ENCODE measurements around the gene SGK2.

SGK2 gene

DNA sequence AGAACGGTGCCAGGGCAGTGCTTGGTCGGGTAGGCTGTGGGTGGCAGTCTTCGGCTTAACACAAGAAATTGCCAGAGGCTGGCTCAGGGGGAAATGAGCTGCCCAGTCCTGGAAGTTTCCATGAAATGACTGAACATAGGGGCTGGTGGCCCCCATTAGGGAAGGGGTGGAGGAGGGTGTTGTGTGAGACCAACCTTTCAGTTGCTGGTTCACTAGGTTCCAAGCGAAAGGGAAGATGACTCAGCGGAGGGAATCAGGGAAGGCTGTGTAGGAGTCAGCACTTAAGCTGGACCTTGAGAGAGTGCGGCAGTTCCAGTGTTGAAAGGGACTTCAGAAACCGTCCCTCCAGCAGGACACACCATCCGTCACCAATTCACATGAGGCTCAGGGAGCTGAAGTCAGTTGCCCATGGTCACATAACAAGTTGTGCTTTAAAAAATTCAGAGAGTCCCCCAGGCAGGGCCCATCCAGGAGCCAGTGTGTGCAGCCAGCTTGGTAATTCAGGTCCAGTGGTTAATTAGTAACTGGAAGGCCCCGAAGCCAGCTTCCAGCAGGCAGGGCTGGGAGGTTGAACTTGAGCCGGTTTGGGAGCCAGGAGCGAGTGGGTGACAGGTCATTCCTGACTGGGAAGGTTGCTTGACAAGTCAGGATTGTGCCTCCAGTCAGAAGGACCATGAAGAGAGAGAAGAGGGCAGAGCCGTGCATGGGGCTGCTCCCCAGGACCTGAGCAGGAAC, at the start of gene SGK2:
Gene SGK2, plus strand, starts transcription at position 616 of the 735 bp plus-strand sequence. CDS start 7,469 bp downstream, outside the sequence.
- DNase-seq (ENCODE audit: low read depth): no peak

DNA sequence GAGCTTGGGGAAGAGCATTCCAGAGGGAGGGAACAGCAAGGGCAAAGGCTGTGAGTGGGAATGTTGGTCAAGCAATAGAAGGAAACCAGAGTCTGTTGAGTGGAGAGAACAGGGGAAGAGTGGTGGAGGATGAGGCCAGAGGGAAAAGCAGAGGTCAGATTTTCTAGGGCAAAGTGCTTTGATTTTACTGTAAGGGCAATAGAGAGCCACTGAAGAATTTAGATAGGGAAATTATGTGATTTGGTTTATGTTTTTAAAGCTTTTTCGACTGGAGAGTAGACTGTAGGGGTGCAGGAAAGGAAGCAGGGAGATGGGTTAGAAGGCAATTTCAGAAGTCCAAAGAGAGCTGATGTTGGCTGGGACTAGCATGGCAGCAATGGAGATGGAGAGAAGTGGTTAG, 46.9 kb upstream of the SGK2 start:
- DNase-seq (ENCODE audit: low read depth): no peak

DNA sequence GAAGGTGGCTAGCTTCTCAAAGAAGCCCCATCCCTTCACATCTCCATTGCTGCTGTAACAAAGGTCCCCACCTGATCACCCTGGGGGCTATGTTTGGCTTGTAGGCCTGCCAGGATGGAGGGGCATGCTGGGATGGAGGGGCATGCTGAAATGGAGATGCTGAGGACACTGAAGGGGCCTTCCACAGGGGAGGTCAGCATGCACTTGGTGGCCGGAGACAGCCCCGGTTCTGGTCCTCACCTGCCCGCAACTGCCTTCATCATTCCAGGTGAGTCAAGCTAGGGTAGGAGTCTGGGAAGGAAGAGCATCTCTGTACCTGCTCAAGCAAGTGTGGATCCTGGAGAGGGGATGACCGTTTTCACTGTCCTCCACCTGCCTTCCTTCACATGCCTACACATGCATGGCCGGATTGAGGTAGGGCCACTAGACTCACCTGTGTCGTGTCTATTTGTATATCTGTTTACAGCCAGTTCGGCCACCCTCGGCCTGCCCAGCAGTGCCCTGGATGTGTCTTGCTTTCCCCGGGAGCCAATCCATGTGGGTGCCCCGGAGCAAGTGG, 45.4 kb upstream of the SGK2 start:
- no peak for DNase-seq (ENCODE audit: low read depth)

DNA sequence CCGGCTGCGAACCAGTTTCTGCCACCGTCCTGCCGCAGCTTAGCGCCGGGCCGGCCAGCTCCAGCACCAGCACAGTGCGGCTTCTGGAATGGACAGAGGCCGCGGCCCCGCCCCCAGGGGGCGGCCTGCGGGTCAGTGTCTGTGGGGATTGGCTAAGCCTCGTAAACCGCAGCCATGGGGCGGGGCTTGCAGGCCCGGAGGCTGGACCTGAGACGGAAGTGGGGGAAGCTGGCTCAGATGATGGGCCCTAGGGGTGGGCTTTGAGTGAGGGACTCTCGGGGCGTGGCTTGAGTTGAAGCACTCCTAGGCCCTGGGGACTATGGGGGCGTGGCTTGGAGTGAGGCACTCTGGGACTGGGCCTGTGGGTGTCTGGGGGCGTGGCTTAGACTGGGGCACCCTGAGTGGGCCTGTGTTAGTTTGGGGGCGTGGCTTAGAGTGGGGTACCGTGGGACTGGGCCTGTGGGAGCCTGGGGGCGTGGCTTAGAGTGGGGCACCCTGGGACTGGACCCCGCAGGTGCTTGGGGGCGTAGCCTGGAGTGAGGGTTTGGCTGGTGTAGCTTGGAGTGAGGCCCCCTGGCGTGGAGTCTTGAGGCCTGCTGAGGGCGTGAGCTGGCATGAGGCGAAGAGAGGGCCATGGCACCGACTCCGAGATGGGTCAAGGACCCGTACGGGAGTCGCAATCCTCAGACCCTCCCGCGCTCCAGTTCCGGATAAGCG, 44.7 kb upstream of the SGK2 start:
- peak; percentile 76 for DNase-seq (ENCODE audit: low read depth)

DNA sequence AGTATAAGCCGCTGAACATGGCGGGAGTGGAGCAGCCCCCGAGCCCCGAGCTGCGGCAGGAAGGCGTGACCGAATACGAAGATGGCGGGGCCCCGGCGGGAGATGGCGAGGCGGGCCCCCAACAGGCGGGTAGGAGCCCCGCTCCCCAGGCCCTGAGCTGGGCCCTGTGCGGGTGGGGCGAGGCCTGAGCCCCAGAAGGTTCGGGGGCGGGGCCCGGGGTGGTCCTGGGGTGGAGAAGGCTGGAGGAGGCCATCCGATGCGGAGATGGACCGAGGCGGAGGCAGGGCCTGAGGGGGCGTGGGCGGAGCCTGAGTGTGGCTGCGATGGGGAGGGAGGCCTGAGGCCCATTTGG, 44.2 kb upstream of the SGK2 start:
- no peak for DNase-seq (ENCODE audit: low read depth)

DNA sequence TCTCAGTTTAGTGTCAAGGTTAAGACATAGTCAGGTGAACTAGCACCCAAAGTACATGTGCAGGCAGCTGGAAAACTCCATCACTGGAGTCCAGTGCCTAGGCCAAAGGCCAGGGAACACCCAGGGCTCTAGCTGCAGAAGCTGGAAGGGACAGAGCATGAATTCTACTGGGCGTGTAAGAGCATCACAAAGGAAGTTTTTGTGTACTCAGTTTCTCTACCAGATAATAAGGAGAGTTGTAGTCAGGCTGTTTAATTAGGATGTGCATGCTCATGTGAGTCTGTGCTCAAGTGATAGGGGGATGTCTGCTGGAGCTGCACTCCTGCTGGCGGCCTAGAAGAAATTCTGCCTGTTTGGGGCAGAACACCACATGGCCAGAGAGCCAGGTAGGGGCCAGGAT, 43.2 kb upstream of the SGK2 start:
- no peak for DNase-seq (ENCODE audit: low read depth)

DNA sequence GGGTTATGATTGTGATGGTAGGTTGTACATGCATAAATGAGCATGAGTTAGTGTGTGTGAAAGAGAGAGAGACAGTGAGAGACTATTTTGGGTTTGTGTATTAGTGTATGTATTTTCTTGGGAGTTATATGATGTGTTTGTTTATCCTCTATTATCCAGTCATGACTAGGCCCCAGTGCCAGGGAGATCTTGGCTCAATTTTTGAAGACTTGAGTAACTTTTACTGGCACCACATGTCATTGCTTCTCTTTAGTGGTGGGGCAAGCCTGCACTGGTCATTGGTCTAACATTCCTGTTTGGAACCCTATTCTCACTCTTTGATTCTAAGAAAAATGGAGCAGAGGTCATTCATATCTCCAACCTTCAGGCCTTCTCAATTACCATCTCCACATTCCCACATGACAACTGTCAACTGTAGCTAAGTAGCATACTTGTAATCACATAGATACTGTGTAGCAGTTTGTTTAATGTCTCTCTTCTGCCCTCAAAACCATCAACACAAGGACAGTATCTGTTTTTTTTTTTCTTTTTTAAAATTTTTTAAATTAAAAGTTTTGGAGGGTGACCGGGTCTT, 42.5 kb upstream of the SGK2 start:
- DNase-seq (ENCODE audit: low read depth): no peak

DNA sequence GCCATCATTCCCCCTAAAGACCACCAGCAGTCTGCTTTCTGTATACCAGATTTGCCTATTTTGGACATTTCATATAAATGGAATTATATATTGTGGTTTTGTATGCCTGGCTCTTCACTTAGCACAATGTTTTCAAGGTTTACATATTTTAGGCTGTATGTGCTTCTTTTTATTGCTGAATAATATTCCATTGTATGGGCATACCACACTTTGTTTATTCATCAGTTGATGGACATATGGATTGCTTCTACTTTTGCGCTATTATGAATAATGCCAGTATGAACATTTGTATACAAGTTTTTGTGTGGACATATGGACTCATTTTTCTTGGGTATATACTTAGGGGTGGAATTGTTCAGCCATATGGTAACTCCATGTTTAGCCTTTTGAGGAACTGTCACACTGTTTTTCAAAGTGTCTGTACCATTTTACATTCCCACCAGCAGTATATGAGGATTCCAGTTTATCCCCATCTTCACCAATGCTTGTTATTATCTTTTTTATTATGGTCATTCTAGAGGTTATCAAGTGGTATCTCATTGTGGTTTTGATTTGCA, 38.7 kb upstream of the SGK2 start:
- no peak for DNase-seq (ENCODE audit: low read depth)

DNA sequence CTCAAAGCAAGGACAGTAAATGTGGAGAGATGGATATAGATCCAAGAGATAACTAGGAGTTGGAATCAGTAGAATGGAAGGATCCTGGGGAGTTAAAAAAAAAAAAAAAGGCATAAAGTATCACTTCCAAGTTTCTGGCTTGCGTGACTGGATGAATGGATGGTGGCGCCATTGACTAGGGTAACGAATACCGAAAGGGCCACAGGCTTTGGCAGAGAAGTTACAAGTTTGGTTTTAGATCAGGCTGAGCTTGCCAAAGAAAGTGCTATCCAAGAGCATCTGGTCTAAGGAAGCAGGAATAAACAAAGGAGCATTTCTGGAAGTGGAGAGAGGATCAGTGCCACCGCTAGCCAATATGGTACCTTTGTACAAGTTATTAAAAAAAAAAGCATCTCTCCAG, 33.8 kb upstream of the SGK2 start:
- no peak for DNase-seq (ENCODE audit: low read depth)

DNA sequence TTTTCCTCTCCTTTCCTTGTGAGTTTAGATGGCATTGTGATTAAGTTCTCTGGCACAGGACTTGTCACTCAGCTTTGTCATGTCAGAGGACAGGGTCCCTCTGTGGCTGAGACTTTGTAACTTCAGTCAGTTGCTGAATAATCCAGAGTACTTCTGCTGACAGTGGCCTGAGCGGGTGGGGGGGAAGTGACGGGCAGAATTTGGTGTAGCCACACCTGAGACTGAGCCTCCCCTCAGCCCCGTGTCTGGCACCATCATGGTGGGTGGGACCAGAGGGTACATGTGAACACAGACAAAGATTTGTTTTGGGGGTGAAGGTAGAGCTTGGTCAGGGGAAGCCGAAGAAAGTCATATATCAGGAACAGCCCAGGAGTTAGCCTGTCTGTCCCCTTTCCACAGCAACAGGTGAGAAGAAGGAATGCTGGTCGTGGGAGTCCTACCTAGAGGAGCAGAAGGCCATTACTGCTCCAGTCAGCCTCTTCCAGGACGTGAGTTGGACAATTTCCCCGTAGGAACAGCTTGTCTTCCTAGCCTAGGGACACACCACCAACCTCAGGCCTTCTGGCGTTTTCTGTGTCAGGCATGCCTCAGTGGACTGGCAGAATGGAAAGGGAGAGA, 30.5 kb upstream of the SGK2 start:
- DNase-seq (ENCODE audit: low read depth): no peak

DNA sequence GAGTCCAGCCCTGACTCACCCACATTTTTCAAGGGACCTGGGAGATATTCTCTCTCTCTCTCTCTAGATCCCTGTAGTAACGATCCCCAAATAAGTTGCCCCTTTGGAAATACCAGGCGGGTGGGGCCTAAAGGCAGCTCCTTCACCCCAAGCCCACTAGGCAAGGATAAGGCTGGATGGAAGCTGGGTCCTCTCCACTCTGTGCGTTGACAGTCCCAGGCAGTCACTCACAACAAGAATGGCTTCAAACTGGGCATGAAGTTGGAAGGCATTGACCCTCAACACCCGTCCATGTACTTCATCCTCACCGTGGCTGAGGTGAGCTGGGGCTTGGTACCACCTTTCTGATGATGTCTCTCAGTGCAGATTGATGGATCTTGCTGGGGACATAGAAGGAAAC, 29.8 kb upstream of the SGK2 start:
- no peak for DNase-seq (ENCODE audit: low read depth)

DNA sequence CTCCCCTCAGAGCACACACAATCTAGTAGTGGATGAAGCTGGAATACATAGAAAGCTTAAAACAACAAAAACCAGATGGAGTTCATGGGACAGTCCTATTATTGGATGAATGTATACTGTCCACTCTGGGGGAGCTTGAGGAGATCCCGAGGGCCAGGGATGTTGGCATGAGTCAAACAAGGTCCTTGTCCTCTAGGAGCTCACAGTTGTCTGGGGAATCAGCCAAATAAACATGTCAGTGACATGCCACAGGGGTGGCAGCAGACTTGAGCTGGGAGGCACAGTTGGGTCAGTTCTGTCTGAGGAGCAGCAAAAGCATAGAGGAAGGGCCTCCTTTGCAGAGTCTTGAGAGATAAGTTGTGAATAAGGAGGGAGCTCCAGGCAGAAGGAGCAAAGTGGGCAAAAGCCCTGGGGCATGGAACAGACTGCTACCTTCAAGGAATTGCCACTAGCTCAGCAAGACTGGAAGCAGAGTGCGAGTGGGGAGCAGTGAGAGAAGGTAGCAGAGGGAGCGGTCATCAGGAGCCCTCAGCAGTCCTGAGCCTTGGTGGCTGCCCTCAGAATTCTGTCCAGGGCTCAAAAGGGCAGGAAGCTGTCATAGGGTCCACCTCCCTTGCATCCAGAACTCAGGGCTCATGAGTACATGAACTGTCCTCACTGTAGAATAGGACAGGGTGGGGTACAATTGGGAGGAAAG, 29.2 kb upstream of the SGK2 start:
- no peak for DNase-seq (ENCODE audit: low read depth)

DNA sequence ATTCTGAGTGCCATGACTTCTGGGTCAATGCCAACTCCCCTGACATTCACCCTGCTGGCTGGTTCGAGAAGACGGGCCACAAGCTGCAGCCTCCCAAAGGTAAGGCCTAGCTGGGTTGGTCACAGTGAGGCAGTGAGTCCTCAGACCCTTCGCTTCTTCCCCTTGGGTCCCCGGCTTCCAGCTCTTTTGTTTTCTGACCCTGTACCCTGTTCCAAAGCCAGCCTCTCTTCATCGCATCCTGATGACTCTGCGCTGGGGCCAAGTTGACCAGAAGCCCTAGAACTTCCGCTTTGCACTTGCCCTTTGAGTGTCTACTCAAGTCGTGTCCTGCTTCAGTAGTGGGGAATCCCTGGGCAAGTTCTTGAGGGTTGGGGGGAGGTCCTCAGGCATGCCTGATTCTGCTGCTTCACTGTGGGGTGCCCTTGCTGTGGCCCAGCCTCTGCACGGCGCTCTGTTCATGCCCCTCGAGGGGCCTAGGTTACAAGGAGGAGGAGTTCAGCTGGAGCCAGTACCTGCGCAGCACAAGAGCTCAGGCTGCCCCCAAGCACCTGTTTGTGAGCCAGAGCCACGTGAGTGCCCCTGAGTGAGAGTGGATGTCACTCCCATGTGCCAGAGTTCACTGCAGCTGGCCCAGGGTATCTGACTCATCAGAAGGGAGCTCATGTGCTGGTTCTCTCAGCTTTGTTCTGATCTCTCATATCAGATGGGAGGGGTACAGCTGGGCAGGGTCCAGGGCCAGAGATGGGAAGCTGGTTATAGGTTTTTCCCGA, 28.3 kb upstream of the SGK2 start:
- DNase-seq (ENCODE audit: low read depth): no peak

DNA sequence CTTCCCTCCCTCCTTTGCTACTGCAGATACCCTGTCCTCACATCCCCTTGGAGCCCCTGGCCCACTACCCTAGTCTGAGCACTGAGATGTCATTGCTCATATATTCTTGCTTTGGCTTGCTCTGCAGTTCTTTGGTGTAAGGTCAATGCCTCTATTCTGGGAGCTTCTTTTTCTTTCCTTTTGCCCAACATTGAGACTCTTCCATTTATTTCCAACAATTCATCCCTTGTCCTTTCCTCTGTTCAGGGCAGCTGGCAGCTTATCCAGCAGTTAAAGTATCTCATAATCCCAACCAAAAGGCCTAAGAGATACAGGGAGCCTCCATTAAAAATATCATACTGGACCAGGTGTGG, 27.8 kb upstream of the SGK2 start:
- no peak for DNase-seq (ENCODE audit: low read depth)

DNA sequence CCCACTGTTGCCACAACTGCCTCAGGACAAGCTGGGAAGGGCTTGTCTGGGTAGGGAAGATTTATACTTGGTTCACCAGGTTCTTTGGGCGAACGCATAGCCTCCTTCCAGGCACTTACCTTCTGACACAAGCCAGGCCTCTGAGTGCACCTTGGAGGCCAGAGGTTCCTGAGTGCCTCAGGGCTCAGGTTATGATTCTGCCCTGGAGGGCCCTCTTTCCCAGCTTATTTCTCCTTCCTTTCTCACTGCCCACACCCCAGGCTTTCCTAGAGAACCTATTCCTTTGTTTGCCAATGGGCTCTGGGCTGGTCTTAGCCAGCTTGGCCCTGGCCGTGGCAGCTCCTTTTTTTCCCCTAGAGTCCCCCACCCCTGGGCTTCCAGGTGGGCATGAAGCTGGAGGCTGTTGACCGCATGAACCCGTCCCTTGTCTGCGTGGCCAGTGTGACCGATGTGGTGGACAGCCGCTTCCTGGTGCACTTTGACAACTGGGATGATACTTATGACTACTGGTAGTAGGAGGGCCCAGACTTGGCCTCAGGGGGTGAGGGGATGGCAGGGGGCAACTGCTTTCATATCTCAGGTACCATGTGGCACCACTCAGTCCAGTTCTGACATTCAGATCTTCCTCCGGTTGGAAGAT, 26.3 kb upstream of the SGK2 start:
- no peak for DNase-seq (ENCODE audit: low read depth)

DNA sequence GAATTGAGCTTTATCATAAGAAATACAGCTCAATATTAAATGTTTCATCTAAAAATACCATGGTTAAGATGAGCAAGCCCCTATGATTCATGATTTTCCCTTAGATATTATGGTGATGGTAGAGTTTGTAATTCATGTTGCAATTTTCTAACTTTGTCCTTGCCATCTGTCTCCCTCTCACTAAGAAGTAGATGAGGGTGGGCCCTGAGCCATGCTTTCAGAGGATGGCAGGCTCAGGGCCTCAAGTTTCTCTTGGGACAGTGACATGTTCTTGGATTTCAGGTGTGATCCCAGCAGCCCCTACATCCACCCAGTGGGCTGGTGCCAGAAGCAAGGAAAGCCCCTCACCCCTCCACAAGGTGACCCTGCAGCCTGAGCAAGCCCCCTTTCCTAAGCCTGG, 25.8 kb upstream of the SGK2 start:
- peak; percentile 49 for DNase-seq (ENCODE audit: low read depth)

DNA sequence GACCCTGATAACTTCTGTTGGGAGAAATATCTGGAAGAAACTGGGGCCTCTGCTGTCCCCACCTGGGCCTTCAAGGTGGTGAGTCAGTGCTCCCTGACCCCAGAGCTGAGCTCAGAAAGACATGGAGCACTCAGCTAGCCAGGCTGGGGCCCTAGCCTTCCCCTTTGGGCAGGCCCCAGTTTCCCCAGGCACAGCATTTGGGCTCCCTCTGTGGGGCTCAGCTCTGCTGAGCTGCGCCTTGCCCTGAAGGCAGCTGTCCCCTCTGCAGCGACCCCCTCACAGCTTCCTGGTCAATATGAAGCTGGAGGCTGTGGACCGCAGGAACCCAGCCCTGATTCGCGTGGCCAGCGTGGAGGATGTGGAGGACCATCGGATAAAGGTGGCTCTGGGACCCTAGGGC, 24.8 kb upstream of the SGK2 start:
- no peak for DNase-seq (ENCODE audit: low read depth)

DNA sequence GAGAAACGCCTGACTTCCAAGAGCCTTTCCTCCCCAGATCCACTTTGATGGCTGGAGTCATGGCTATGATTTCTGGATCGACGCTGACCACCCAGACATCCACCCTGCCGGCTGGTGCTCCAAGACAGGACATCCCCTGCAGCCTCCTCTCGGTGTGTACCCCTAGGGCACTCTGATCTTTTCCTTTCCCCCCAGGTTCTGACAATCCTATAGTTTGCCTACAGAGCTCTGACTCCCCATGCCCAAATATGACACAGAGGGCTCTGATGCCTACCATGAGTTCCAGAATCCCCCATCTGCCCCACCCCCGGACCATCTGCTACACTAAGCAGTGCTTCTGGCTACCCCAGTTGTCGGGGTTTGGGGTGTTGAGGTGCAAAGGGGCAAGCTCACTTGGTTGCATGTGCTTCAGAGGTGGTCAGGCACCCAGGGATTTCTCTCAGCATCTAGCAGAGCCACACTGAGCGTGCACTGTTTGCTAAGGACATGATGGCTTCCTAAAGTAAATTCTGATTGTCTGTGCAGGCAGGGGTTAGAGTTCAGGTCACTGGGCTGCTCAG, 24.0 kb upstream of the SGK2 start:
- DNase-seq (ENCODE audit: low read depth): no peak

DNA sequence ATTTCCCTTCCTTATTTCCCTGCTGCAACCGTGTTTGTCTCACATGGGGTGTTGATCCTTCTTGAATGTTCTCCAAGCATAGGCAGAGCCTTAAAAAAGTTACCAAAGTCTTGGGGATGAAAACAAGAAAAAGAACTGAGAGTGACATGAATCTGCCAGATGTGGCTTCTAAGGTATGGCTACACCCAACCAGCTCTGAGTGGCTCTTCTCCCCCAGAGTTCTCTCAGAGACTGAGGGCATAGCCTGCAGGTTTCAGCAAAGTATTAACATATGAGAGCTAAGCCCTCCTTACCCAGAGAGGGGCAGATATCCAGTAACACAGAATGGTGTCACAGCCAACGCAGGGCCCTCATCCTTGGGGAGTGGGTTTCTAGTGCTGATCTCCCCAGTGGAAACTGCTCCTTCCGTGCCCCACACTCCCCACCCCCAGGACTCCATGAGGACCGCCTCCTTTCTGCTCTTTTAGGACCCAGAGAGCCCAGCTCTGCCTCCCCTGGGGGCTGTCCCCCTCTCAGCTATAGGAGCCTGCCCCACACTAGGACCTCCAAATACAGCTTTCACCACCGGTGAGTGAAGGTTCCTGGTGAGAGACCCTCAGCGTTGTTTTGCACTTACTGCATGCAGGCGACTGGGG, 23.3 kb upstream of the SGK2 start:
- no peak for DNase-seq (ENCODE audit: low read depth)

Measured in HS-5 (cell line).